Neural progenitor cell (in vitro differentiated cells): Measurements from ENCODE around the gene MPPED2. TPM values are rescaled to one million over a fixed set of nuclear protein-coding genes. Genes with fewer than 3 reads are reported as not detected.

Experiments
- DNase-seq: peaks from one replicate; pipeline ENCODE4 v3.0.0-alpha.2; 2016; ENCODE audit warnings: low spot score
- H2AFZ ChIP-seq: fragments of 200-600 bp; sonication (generic); replicated peaks from 2 replicates; pipeline ENCODE4 v1.6.1; 2016; ENCODE audit warnings: antibody characterized with exemption
- H3F3A ChIP-seq: fragments of 200-600 bp; sonication (generic); 2 replicates; pipeline ENCODE4 v1.6.1; 2016; ENCODE audit warnings: antibody characterized with exemption, low read depth
- H3K27ac ChIP-seq: fragments of 200-600 bp; sonication (generic); 2 replicates; pipeline ENCODE4 v1.5.1; 2016; ENCODE audit warnings: mild to moderate bottlenecking
- H3K27me3 ChIP-seq: fragments of 200-600 bp; sonication (generic); 2 replicates; pipeline ENCODE4 v1.6.1; 2016; ENCODE audit warnings: mild to moderate bottlenecking, moderate library complexity
- H3K36me3 ChIP-seq: fragments of 200-600 bp; sonication (generic); 2 replicates; pipeline ENCODE4 v1.5.1; 2016
- H3K4me1 ChIP-seq: fragments of 200-600 bp; sonication (generic); 2 replicates; pipeline ENCODE4 v1.6.1; 2016; ENCODE audit warnings: mixed run types
- H3K4me2 ChIP-seq: fragments of 200-600 bp; sonication (generic); 2 replicates; pipeline ENCODE4 v1.6.1; 2016
- H3K4me3 ChIP-seq: fragments of 200-600 bp; sonication (generic); 2 replicates; pipeline ENCODE4 v1.5.1; 2016
- H3K79me2 ChIP-seq: fragments of 200-600 bp; sonication (generic); 2 replicates; pipeline ENCODE4 v1.6.1; 2016; ENCODE audit warnings: low read depth
- H3K9ac ChIP-seq: fragments of 200-600 bp; sonication (generic); 2 replicates; pipeline ENCODE4 v1.6.1; 2016
- H3K9me3 ChIP-seq: fragments of 200-600 bp; sonication (generic); 2 replicates; pipeline ENCODE4 v1.5.1; 2016; ENCODE audit warnings: low read depth
- H4K20me1 ChIP-seq: fragments of 200-600 bp; sonication (generic); 2 replicates; pipeline ENCODE4 v1.6.1; 2016; ENCODE audit warnings: low read depth
- H3K27ac Mint-ChIP-seq: 3 replicates; pipeline ENCODE4 v1.8.0; 2021; ENCODE audit warnings: mixed read lengths
- H3K27me3 Mint-ChIP-seq: 2 replicates; pipeline ENCODE4 v1.8.0; 2022; ENCODE audit warnings: low read depth, mild to moderate bottlenecking, inconsistent platforms, moderate library complexity, mixed read lengths; ENCODE audit not compliant: insufficient read depth
- H3K36me3 Mint-ChIP-seq: 3 replicates; pipeline ENCODE4 v1.8.0; 2021; ENCODE audit warnings: mixed read lengths
- H3K4me1 Mint-ChIP-seq: 3 replicates; pipeline ENCODE4 v1.8.0; 2021; ENCODE audit warnings: mixed read lengths
- H3K4me3 Mint-ChIP-seq: 3 replicates; pipeline ENCODE4 v1.8.0; 2021; ENCODE audit warnings: mild to moderate bottlenecking, moderate library complexity, mixed read lengths
- H3K9me3 Mint-ChIP-seq: 3 replicates; pipeline ENCODE4 v1.8.0; 2020; ENCODE audit warnings: mixed read lengths
- EZH2 ChIP-seq: fragments of 200-600 bp; sonication (generic); IDR thresholded peaks from 2 replicates; pipeline ENCODE4 v1.6.1; 2017; ENCODE audit warnings: antibody characterized with exemption, mild to moderate bottlenecking, moderate library complexity
- EZH2phosphoT487 ChIP-seq: fragments of 200-600 bp; sonication (generic); IDR thresholded peaks from 2 replicates; pipeline ENCODE4 v1.6.1; 2017; ENCODE audit warnings: antibody characterized with exemption
- total RNA-seq: library from RNA; depleted of rRNA; stranded (reverse); fragments of >200 nt; gene quantifications from 2 replicates; pipeline ENCODE4 v1.2.3, GENCODE V29; 2015; ENCODE audit warnings: low replicate concordance
- TF ChIP-seq, protein P1 (sequence below): fragments of 200-600 bp; sonication (generic); IDR thresholded peaks from 2 replicates; pipeline ENCODE4 v1.5.1; 2017; ENCODE audit warnings: antibody characterized with exemption, mild to moderate bottlenecking

Gene MPPED2
- total RNA-seq, 1 donor from 2014 or later, result 3.4 TPM

DNA sequence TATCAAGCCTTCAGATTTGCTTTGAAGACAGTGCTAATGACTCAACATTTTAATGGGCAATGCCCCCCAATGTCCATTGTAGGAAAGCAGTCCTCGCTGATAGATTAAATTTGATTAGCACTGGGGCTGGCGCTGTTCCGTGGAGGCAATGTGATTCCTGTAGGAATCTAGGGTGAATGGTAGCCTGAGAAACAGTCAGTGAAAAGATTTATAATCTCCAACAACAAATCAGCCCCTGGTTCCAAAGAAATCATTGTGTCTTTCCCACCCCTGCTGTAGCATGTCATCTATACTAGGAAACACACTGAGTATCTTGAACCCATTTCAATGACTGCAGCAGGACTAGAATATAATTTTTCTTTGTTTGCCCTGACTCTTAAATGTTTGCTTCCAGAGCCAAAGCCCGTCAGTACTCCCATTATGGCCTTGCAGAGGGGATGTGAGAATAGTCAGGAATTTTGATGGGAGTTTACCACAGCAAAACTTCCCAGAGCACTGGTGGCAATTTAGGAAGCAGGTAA lies 36.1 kb downstream of the MPPED2 start:
- Mint-ChIP-seq H3K4me3 (no peak overlapping the region), H3K27ac (no peak overlapping the region), H3K4me1 (peaks cover 10% of the 10 kb centered on the region), H3K27me3 (peaks cover 2% of the 10 kb centered on the region), H3K9me3 (no peaks in the 10 kb centered on the region), H3K36me3 (no peaks in the 10 kb centered on the region)
- Histone ChIP-seq H2AFZ (no peak overlapping the region), H3F3A (no peaks in the 10 kb centered on the region), H4K20me1 (no peaks in the 10 kb centered on the region), H3K27me3 (no peaks in the 10 kb centered on the region), H3K4me1 (peaks cover 22% of the 10 kb centered on the region), H3K36me3 (no peaks in the 10 kb centered on the region), H3K9me3 (no peaks in the 10 kb centered on the region), H3K4me3 (no peak overlapping the region), H3K9ac (no peak overlapping the region), H3K79me2 (no peaks in the 10 kb centered on the region), H3K27ac (no peak overlapping the region), H3K4me2 (no peak overlapping the region)
- TF ChIP-seq, protein P1, sequence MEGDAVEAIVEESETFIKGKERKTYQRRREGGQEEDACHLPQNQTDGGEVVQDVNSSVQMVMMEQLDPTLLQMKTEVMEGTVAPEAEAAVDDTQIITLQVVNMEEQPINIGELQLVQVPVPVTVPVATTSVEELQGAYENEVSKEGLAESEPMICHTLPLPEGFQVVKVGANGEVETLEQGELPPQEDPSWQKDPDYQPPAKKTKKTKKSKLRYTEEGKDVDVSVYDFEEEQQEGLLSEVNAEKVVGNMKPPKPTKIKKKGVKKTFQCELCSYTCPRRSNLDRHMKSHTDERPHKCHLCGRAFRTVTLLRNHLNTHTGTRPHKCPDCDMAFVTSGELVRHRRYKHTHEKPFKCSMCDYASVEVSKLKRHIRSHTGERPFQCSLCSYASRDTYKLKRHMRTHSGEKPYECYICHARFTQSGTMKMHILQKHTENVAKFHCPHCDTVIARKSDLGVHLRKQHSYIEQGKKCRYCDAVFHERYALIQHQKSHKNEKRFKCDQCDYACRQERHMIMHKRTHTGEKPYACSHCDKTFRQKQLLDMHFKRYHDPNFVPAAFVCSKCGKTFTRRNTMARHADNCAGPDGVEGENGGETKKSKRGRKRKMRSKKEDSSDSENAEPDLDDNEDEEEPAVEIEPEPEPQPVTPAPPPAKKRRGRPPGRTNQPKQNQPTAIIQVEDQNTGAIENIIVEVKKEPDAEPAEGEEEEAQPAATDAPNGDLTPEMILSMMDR, result no peak
- TF ChIP-seq EZH2phosphoT487 (no peak), EZH2 (no peak)
- DNase-seq, result no peak

DNA sequence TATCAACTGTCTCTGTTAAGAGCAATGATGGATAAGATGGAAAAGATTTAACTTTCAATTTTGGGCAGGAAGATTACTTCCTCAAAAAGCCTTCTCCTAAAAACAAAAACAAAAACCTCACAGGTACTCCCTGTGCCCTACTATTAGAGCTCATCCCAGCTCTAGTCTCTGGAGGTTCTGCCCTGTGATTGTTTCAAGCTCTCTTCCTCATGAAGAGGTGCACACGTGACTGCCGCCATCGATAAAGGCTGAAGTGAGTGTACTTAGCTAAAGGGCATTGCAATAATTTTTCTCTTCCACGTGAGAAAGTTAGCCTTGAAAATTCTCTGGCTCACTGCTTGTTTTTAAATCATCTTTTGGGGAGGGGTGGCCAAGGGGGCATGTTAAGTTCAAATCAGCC lies 36.6 kb downstream of the MPPED2 start:
- no peaks in the 10 kb centered on the region for H3K36me3 Mint-ChIP-seq
- no peaks in the 10 kb centered on the region for H3K36me3 ChIP-seq
- H4K20me1 ChIP-seq, result no peaks in the 10 kb centered on the region
- H3K4me3 Mint-ChIP-seq, result no peak overlapping the region
- H3F3A ChIP-seq, result no peaks in the 10 kb centered on the region
- TF ChIP-seq, protein P1, result no peak
- TF ChIP-seq EZH2phosphoT487 (no peak), EZH2 (no peak)
- H3K4me1 ChIP-seq, result peaks cover 22% of the 10 kb centered on the region
- no peaks in the 10 kb centered on the region for H3K79me2 ChIP-seq
- no peak for DNase-seq
- no peak overlapping the region for H3K27ac ChIP-seq
- no peak overlapping the region for H3K9ac ChIP-seq
- no peaks in the 10 kb centered on the region for H3K9me3 ChIP-seq
- no peak overlapping the region for H3K4me3 ChIP-seq
- H2AFZ ChIP-seq, result no peak overlapping the region
- no peaks in the 10 kb centered on the region for H3K9me3 Mint-ChIP-seq
- H3K27me3 Mint-ChIP-seq, result peaks cover 2% of the 10 kb centered on the region
- H3K4me2 ChIP-seq, result no peak overlapping the region
- no peak overlapping the region for H3K27ac Mint-ChIP-seq
- H3K4me1 Mint-ChIP-seq, result peaks cover 10% of the 10 kb centered on the region
- H3K27me3 ChIP-seq, result no peaks in the 10 kb centered on the region

DNA sequence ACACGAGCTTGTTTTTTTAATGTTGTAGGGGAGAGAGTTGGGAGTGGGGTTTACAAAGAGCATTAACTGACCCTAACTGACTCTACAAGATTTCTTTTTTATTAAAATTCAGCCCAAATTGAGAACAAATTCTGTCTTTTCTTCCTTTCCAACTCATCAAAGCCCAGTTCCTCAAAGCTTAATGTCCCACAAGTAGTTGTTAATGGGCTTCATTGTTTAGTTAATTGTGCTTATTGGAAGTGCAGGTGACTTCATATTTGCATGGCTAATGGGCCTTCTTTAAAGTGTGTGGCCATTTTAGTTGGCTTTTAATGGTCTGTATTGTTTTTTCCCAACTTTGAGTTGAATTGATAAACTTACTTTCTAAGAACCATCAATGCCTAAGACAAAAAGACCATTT lies 39.8 kb downstream of the MPPED2 start:
- H3K4me3 Mint-ChIP-seq, result no peak overlapping the region
- Histone ChIP-seq H4K20me1 (no peaks in the 10 kb centered on the region), H3K9ac (no peak overlapping the region), H3K36me3 (no peaks in the 10 kb centered on the region), H3K4me2 (no peak overlapping the region), H3K27me3 (no peaks in the 10 kb centered on the region), H3K27ac (no peak overlapping the region), H3K79me2 (no peaks in the 10 kb centered on the region), H3K4me3 (no peak overlapping the region), H3K4me1 (peaks cover 15% of the 10 kb centered on the region), H2AFZ (no peak overlapping the region), H3K9me3 (no peaks in the 10 kb centered on the region), H3F3A (no peaks in the 10 kb centered on the region)
- peaks cover 2% of the 10 kb centered on the region for H3K27me3 Mint-ChIP-seq
- H3K36me3 Mint-ChIP-seq, result no peaks in the 10 kb centered on the region
- H3K4me1 Mint-ChIP-seq, result peaks cover 4% of the 10 kb centered on the region
- H3K9me3 Mint-ChIP-seq, result no peaks in the 10 kb centered on the region
- DNase-seq, result no peak
- TF ChIP-seq EZH2phosphoT487 (no peak), EZH2 (no peak)
- TF ChIP-seq, protein P1, result no peak
- no peak overlapping the region for H3K27ac Mint-ChIP-seq
